ENCODE measurements around the gene SMIM32.

Gene SMIM32

DNA sequence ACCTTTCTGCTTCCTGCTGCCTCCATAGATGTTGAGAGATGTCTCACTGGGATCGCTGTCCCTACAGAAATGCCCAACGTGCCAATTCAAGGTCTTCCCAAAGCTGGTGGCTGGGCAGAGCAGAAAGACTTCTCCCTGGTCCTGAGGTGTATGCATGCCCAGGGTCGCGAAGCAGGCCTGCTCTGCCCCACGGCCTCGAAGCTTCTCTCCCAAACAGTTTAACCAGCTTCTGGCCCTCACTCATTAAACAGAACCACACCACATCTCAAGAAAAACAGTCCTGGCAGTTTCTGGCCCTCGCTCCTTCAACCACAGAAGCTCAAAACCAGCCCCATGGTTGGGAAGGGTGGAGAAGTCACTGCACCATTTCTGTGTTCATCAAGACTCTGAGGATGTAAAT lies 14.7 kb upstream of the SMIM32 start:
- no peak for DNase-seq (ENCODE audit: low spot score)

DNA sequence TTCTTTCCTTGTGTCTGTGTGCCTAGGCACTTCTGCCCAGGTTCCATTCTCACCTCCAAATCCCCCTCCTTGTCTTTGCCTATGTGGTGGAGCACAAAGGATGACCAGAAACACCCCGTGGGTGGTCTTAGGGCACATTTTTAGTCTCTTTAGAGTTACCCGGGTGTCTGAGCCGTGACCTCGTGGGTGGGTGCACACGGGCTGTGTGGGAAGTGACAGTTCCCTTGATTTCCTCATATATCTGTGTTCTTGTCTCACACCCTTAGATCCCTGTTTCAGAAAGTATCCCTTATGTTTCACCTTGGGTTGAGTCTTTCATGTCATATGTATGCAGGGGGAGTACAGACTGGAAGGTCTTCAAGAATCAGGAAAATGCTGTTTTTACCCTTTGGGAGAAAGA lies 13.4 kb upstream of the SMIM32 start:
- no peak for DNase-seq (ENCODE audit: low spot score)

DNA sequence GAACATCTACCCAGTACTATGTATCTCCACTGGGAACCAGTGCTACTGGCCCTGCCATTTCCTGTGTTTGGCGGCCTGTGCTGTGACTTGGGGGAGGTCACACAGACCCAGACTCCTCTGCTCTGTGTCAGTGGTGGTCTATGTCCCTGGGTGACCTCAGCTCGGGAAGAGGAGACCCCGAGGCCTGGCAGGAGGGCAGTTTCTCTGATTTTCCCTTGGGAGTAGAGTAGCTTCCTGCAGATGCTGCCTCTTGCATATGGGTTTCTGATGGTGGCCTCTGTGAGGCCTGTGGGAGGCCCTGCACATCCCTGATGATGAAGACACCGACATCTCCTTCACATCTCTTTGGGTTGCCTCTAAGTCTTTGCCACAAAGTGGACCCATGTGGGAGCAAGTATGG lies 13.0 kb upstream of the SMIM32 start:
- no peak for DNase-seq (ENCODE audit: low spot score)

DNA sequence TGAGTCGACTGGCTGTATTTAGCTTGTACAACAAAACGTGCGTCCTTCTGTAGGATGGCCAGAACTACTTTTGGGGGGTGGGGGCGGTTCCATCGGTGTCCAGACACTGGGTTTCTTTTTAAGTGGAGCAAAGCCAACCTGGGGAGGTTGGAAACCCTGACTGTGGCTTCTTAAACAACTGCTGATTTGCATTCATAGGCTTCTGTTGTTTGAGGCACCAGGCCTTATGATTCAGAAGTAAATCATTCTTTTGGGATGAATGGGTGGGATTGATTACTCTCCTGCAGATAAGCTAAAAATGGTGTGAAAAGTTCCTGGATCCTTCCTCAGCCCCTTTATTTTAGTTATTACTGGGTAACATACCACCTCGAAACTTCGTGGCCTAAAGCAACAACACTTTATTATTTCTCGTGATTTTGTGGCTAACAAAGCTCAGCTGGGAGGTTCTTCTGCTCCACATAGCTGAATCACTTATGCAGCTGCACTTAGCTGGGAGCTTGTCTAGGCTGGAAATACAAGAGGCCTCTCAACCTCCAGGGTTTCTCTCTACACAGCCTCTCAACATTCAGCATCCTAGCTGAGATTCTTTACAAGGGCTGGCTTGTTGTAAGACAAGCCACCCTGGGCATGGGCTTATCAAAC lies 12.2 kb upstream of the SMIM32 start:
- no peak for DNase-seq (ENCODE audit: low spot score)

DNA sequence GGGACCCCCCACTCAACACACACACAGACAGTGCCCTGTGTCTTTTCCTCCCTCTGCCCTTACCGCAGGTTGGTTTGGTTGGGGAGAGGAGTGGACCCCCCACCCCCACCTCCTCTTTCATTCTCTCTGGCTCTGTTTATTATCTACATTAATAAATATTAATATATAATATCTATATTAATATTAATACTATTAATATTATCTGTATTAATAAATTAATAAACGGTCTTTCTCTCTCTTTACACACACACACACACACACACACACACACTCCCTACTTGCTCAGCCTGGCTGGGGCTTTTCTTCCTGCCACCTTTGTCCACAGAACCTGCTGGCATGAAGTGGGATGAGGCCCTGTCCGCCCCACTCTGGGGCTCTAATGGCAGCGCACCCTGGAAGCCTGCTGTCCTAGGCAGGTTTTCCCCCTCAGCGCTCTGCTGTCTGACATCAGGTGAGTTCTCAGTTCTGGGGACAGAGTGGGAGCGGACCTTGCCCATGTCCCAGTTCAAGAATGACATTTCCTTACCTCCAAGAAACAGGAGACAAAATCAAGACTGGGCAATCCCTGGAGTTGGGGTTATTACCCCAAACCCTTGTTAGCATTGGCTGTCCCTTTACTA lies 10.5 kb upstream of the SMIM32 start:
- no peak for DNase-seq (ENCODE audit: low spot score)

DNA sequence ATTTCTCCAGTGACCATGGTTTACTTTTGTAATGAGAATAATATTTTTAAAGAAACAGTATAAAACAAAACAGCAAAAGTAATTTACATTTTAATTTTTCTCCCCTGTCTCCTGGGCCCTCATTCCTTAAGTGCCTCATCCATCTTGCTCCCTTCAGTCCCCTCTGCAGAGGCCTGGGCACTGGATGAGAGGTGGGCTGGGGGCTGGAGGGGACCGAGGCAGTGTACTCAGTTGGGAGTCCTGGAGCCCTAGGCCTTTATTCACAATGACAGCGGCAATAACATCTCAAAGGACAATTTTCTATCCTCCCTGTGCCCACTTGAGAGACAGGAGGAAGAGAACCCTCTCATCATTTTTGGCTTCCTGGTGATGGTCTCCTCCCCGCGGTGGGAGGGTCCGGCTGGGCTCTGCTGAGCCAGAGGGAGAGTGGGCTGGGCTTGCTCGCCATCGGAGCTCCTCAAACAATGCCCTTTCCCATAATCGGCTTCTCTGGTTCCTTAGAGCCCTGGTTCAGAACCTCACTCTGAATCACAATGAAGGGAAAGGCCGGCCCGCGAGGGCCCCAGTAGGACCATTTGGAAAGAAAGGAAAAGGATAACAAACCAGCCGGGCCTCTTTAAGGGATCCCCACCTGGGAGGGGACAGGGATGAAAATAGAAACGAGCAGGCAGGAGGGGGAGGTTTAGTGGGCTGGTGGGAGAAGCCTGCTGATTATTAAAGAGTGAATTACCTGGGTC lies 9.7 kb upstream of the SMIM32 start:
- DNase-seq (ENCODE audit: low spot score) = no peak

DNA sequence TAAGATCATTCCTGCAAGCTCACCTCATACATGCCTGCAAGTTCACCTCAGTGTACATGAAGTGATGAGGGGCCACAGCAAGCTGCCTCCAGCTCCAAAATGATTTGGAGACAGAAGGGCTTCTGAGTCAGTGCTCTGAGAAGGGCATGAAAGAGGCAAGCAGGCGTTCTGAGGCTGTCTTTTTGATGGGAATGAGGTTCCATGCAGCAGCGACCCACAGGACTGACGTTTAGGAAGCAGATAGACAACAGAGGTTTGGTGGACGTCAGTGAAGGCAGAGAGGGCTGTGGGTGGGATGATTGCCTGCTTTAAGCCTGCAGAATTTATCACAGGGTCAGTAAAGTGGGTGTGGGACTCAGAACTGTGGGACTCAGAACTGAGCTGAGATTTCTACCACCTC lies 8.9 kb upstream of the SMIM32 start:
- DNase-seq (ENCODE audit: low spot score) = no peak

DNA sequence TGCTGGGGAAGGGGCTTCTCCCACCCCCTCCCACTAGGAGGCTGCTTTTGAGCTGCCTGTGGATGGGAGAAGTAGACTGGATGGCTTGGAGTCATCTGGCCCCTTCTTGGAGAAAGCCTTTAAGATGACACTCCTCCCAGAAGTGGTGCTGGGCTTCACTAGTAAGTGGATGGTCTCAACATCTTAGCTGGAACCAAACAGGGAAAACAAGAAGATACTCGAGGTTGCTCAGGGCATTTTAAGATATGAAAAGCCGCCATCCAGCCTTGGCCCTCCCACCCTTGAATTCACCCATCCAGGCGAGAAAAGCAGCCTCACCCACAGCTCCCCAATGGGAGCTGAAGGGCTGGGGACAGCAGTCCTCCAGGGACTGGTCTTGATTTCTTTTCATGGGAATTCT lies 7.8 kb upstream of the SMIM32 start:
- no peak for DNase-seq (ENCODE audit: low spot score)

DNA sequence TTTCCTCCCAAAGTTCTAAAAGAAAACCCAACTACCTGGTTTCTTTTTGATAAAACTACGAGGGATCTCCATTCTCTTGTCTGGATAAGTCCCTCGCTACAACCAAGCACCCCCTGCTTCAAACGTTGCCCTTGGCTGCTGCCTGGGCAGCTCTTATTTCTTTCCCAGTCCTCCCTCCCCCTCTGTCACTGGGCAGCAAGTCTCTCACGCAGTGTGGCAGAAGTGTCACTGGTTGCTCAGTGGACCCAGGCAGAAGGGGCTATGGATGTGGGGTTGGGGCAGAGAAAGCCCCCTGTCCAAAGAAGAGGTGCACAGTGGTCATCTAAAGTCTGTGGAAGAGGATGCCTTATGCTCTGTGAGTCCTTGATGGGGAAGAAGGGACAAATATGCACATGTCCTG lies 7.2 kb upstream of the SMIM32 start:
- DNase-seq (ENCODE audit: low spot score) = no peak

DNA sequence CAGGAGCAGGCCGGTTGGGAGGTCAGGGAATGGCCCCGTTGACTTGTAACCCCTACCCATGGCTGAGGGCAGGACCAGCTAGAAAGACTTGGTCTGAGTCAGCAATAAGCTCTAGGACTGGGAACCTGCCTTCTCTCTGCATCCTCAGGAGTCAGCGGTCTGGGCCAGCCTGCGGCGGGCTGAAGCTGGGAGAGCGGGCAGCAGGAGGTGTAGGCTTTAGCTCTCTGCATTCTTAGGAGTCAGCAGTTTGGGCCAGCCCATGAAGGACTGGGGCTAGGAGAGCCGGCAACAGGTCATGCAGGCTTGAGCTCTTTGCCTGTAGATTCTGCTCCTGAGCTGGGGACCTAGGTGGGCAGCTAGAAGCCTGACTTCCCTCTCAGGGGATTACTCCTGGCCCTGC lies 6.4 kb upstream of the SMIM32 start:
- no peak for DNase-seq (ENCODE audit: low spot score)

DNA sequence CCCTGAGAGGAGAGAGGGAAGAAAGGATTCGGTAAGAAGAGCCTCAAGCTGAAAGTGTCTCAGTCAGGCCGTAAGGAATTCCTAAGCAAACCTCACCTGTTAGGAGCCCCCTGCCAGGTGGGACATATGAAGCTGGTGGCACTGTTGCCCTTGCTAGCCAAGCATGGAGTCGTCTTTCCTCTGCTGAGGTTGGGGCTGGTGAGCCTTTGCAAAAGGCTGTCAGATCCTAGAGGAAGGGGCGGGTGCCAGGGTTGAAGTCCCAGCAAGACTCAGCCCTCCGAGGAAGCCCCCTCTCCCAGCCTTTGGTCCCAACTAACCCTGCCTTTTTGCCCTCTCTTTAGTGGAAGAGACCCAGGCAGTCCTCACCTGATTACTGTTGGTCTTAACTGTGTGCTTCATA lies 5.5 kb upstream of the SMIM32 start:
- no peak for DNase-seq (ENCODE audit: low spot score)

DNA sequence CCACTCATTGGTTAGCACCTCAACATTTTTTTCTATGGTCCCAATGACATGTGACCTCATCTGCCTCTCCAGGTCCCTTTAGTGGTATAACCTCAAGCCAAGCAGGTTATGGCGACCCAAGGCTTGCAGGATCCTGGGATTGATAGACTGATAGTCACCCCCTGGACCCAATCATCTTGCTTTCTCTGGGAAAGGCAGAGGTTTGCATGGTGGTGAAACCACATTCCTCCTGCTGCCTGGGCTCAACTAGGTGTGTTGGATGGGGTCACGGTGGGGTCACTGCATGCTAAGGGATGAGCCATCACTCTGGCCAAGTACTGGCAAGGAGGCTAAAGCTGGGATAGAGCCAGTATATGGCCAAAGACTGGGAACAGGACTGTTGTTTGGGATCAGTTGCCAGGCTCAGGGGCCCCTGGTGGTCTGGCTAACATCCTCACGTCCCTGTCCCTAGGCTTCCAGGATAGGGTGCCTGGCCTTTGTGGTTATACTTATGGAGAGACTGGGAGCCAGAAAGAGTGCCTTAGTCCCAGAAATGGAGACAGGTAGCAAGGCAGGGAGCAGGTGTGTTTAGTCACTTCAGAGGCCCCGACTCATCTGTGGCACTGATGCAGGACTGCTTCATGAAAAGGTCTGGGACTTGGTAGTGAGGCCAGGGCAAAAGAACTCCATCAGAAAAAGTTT lies 4.6 kb upstream of the SMIM32 start:
- no peak for DNase-seq (ENCODE audit: low spot score)

DNA sequence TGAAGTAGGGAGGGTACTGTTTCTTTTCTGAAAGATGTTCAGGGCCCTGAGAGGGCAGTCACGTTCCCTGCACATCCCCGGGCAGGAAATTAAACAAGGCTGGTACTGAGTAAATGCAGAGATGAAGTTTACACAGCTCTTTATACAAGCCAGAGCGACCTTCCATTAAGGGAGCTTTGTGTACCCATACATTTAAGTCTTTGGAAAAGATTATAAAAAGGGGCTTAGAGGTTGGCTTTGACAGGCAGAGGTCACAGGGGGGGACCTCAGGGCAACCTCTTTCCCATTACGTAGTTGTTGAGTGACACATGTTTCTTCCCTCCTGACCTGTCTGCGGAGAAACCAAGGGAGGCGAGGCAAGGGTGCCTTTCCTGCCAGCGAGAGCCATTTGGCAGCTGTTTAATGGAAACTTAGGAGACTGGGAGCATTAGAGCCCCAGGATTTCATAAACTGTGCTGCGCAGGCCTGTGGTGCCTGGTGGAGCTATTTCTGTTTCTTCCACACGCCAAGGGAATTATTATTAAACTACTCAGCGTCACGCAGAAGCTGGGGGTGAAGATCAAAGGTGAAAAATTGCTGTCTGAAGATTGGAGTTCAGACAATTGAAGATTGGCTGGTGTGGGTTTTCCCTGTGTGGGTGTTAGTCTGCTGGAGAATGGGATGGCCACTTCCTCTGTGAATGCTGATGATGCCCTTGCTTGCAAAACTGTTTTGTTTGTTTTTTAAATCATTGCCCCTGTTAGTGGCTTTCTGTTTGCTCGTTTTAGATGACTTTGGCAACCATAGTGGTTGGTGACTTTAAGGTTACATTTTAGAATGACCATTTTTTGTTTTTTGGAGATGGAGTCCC lies 3.2 kb upstream of the SMIM32 start:
- DNase-seq (ENCODE audit: low spot score) = no peak

DNA sequence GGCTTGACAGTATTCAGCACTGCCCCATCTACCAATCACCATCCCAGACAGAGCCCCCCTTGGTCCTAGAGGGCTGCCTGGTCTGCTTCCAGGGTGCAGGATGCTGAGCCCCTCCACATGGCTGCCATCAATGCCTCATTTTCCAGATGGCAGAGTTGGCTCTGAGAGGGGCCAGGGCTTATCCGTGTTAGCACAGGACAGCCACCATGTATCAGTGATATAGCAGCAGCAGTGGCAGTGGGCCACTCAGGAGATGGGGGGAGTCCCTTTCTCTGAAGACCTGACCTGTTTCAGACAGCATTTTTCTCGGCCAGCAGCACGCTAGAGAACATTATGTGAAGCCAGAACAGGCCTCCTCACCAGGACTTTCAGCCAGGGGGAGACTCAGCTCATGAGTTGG lies 1.6 kb upstream of the SMIM32 start:
- DNase-seq (ENCODE audit: low spot score) = no peak

DNA sequence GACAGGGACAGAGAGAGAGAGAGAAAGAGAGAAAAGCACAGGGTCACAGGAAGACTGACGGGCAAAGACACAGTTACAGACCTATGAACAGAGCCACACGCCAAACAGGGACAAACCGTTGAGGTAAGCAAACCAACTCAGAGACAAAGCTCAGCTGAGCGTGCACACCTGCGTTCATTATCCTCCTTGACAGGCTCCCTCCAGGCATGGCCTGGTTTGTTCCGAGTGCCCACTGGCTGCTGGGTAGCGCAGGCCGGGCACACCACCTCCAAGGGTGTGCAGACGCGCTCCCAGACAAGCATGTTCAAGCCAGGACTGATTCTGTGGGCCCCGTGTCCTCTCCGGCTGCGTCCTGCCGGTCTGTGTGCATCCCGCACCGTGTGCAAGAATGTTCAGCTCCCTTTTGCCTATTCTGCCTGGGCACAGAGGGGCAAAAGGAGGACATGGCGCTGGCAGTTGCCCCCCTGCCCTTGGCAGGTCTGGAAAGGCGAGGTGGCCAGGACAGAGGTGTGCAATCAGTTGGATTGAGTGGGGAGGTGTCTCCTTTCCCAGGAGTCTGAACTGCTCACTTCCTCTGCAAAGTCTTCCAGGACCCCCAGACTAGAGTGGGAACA lies 467 bp upstream of the SMIM32 start:
- no peak for DNase-seq (ENCODE audit: low spot score)

DNA sequence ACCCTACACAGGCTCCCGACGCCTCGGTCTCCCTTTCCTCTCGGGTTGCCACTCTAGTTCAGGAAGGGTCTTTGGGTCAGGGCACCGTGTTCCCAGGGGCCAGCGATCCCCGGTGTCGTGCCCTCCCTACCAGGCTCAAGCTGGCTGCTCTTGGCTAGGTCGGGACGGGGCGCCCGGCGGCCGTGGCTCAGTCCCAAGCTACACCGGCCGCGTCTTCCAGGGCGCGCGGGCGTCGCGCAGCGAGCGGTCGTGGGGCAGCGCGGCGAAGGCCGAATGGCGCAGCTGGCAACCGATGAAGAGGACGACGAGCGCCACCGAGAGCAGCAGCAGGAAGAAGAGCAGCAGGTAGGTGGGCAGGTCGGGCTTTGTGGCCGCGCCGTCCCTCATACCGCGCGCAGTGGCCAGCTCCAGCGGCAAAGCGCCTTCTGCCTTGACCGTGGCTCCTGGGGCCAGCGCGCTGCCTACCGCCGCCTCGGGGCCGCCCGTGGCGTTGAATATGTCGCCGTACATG lies 892 bp downstream of the SMIM32 start:
- peak; percentile 62 for DNase-seq (ENCODE audit: low spot score)

DNA sequence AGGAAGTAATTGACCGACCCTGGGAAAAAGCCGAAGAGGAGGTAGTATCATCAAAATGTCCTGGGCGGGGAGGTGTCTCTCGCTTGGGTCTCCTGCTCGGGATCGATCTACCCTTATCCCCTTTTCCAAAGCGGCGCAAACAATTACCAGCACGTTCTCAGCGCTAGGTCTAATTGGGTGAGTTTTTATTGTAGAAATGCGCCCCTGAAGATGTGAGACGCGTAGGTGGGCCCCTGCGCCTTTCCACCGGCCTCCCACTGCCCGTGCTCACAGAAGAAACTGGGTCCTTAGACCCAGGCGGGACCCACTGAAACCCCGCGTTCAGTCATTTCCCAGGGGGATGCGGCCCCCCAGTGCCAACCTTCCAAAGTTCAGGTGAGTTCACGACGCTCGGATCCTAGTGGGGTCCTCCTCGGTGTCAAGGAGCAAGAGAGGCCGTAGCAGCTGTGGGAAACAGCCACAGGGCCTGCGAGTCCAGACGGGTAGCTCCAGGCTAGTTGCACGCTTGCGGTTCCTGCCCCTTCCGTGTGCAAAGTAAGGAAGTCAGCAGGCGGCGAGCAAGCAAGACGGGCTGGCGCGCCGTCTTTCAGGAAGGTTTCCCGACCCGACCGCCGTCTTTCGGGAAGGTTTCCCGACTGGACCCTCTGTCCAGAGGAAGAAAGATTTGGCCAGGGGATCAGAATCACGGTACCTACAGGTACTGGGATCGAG lies 1.5 kb downstream of the SMIM32 start:
- DNase-seq (ENCODE audit: low spot score) = no peak

DNA sequence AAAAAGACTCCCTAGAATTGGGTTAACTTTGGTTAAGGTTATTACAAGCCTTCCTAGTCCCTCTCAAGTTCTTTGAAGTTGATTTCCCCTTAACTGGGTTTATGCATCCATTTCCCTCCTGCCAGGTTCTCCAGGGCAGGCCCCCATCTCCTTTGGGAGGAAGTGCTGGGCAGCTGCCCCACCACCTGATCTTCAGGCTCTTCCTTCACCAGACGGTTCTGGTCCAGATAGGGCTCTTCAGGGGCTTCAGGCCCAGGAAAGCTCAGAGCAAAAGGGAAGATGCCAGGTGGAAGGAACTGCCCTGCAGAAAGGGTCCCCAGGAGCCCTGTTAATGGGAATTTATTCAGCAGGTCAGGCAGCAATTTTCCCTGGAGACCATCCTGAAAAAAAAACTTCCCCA lies 2.1 kb downstream of the SMIM32 start:
- no peak for DNase-seq (ENCODE audit: low spot score)

DNA sequence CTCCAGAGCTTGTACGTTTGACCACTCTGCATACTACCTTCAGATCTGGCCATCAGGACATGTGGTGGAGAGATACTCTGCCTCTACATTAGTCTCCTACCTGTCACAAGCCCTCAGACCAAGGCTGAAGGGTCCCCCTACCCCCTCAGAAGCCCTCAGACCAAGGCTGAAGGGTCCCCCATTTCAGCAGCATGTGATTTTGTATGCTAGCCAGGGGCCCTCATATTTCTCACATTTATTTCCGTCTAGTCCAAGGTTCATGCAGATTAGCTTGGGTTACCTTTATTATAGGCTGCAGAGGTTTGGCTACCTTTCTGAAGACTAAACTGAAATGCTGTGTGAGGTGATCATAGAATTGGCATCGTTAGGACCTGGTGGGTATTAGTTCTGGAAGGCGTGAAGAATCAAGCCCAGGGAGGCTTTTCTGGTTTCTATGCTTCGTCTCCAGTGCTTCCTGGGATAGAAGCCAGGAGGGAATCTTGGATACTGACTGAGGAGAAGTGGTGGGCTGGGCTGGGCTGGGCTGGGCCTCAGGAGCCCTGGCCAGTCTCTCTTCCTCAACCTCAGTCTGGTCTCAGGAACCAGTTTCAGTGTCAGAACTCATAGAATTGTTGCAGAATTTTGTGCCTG lies 2.8 kb downstream of the SMIM32 start:
- no peak for DNase-seq (ENCODE audit: low spot score)

DNA sequence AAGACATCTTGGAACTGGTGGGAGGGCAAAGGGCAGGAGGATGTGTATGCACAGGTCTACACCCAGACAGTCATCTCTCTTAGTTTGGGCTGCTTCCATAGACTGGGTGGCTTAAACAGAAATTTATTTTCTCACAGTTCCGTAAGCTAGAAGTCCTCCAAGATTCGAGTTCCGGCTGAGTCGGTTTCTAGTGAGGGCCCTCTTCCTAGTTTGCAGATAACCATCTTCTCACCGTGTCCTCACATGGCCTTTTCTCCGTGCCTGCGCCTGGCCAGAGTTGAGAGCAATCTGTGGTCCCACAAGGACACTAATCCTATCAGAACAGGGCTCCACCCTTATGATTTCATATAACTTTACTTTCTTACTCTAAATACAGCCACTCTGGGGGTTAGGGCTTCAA lies 4.1 kb downstream of the SMIM32 start:
- no peak for DNase-seq (ENCODE audit: low spot score)

All from D341Med (cell line).